A172 (cell line): ENCODE results near the gene ARID4B. TPM values are rescaled to one million over a fixed set of nuclear protein-coding genes. Genes with fewer than 3 reads are reported as not detected.
A peak's percentile ranks its signal among the peaks of the same experiment; 100 is the strongest.
"Not testable (repeated sequence)": the region's sequence is repeated elsewhere in the genome, so short reads cannot be mapped to it uniquely, and the experiment has no call there.

ENCODE experiments used
- DNase-seq: peaks from one replicate; pipeline ENCODE4 v3.0.0-alpha.2; 2015; ENCODE audit warnings: low spot score
- total RNA-seq: library from RNA; depleted of rRNA; stranded (reverse); fragments of >200 nt; shearing (Covaris generic); gene quantifications from 2 replicates; pipeline ENCODE4 v1.2.3, GENCODE V29; 2014; rRNA removed

ARID4B gene, protein sequence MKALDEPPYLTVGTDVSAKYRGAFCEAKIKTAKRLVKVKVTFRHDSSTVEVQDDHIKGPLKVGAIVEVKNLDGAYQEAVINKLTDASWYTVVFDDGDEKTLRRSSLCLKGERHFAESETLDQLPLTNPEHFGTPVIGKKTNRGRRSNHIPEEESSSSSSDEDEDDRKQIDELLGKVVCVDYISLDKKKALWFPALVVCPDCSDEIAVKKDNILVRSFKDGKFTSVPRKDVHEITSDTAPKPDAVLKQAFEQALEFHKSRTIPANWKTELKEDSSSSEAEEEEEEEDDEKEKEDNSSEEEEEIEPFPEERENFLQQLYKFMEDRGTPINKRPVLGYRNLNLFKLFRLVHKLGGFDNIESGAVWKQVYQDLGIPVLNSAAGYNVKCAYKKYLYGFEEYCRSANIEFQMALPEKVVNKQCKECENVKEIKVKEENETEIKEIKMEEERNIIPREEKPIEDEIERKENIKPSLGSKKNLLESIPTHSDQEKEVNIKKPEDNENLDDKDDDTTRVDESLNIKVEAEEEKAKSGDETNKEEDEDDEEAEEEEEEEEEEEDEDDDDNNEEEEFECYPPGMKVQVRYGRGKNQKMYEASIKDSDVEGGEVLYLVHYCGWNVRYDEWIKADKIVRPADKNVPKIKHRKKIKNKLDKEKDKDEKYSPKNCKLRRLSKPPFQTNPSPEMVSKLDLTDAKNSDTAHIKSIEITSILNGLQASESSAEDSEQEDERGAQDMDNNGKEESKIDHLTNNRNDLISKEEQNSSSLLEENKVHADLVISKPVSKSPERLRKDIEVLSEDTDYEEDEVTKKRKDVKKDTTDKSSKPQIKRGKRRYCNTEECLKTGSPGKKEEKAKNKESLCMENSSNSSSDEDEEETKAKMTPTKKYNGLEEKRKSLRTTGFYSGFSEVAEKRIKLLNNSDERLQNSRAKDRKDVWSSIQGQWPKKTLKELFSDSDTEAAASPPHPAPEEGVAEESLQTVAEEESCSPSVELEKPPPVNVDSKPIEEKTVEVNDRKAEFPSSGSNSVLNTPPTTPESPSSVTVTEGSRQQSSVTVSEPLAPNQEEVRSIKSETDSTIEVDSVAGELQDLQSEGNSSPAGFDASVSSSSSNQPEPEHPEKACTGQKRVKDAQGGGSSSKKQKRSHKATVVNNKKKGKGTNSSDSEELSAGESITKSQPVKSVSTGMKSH (N-terminal part only)
- total RNA-seq, result 27.6 and 29.9 TPM in 2 replicates

DNA sequence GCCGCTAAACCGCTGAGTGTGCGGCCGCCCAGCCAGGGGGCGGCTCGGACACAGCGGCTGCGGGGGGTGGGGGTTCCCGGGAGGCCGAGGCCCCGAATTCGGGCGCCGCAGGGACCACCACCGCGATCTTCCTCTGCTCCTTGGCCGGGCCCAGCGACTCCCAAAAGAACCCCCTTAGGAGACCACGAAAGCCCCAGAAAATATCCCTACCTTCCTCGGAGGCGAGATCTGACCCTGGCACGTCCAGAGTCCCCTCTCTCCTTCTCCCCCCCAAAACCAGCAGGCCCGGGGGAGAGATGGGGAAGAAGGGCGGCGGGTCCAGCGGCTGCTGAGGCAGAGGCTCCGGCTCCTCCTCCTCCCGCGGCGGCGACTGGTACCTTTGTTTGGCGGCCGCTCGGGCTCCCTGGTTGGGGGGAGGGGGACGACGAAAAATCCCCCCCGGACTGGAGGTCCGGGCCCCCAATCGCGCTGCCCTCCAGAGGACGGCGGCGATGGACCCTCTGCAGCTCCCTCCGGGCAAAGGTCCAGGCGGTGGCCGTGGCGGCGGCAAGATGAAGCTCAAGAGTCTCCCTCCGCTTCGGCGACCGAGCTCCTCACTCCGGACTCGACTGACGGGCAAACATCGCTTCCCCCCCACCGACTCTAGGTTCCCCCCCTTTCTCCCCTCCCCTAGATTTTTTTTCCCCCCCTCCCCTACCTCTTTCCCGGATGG, at the start of gene ARID4B:
Gene ARID4B, minus strand, starts transcription at position 621 of the 712 bp plus-strand sequence. CDS start 1,260 bp downstream, outside the sequence.
- DNase-seq, result no peak

DNA sequence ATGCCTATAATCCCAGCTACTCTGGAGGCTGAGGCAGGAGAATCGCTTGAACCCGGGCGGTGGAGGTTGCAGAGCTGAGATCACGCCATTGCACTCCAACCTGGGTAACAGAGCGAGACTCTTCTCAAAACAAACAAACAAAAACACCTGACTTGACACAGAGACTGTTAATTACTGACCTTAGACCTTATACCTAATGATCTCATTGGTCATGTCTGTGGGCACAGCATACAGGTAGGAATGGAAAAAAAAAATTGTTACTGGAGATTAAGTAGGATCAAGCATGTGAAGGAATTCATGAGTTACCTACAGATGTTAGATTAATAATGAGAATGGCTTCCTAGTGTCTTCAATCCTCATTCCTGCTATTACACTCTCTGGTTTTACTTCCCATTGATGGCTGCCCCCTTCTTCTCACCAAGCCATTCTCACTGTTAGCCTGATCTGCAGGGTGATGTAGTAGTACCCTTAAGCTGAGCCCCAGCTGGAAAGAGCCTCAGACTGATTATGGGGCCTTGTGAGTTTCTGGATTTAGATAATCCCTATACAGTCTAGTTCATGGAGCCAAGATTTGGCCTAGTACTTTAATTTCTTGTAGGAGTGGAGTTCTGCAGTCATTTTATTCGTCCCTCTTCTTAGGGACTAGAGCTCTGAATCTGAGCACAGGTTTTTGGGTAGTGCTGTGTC, 48.1 kb upstream of the ARID4B start:
- no peak for DNase-seq

DNA sequence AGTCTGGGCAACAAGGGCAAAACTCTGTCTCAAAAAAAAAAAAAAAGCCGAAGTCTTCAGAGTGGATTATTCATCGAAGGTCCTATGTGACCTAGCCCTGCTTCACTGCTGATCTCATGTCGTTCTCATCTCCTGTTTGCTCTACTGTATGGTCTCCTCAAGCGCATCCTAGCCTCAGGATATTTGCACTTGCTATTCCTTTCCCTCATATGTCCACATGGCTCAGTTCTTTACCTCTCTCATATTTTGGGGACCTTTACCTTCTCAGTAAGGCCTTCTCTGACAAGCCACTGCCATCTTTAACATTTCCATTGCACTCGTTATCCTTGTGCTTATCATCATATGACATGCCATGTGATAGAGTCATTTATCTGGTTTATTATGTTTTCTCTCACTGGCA, 41.8 kb upstream of the ARID4B start:
- DNase-seq, result no peak

DNA sequence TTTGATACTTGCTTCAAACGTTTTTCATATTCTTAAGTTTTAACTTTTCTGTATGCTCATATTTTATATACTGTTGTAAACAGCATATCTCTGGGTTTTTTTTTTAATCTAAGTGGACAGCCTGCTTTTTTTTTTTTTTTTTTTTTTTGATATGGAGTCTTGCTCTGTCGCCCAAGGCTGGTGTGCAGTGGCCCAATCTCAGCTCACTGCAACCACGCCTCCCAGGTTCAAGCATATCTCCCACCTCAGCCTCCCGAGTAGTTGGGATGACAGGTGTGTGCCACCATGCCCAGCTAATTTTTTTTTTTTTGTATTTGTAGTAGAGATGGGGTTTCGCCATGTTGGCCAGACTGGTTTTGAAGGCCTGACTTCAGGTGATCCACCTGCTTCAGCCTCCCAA, 40.4 kb upstream of the ARID4B start:
- no peak for DNase-seq

DNA sequence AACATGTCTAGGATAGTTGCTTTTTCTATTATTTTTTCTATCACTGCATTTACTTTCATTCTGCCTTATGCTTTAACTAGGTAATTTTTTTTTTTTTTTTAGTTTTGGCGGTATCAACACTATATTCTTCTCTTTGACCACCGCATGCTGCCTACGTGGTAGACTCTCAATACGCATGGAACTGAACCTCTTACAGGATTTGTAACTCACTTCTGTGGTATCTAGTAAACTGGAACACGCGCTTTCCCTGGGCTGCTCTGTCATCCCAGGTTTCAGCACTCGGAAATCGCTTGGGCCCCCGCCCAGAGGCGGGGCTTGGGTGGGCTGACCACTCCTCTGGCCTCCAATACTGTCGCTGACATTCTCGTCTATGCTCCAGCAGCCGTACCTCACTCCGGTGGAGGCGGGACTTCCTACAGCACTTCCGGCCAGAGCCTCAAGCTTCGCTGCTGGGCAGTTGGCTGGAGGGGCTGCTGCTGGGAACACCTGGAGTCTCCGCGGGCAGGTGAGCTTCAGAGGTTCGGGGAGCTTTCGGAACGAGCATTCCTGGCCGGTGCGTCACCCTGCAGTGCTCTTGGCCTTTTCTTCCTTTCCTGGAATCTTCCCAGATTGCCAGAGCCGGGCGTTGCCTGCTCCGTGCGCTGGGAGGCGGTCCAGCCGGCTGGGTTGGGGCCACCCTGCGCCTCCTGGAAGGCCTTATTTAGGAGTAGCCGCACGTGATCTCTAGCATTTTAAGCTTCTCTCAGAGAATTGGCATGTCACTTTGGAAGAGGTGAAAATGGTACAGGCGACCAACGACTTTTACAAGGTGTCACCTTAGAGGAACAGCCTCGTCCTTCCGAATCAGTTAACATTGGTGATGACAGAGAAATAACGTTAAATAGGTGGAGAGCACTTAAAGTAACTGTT, 39.3 kb upstream of the ARID4B start, which contains the start of gene TBCE:
Gene TBCE, plus strand, starts transcription at position 428 of the 909 bp plus-strand sequence. CDS start 12,623 bp downstream, outside the sequence.
- DNase-seq, result peak; percentile 99

DNA sequence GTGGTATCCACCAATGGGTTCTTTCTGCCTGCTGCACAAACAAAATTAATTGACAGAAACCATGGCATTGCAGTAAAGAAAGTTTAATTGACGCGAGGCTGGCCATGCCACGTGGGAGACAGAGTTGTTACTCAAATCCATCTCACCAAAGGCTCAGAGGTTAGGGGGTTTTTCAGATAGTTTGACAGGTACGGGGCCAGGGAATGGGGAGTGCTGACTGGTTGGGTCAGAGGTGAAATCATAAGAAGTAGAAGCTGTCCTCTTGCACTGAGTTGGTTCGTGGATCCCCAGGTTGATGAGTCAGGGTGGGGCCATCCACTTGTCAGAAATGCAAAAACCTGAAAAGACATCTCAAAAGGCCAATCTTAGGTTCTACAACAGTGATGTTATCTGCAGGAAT, 38.3 kb upstream of the ARID4B start:
- DNase-seq, result no peak

DNA sequence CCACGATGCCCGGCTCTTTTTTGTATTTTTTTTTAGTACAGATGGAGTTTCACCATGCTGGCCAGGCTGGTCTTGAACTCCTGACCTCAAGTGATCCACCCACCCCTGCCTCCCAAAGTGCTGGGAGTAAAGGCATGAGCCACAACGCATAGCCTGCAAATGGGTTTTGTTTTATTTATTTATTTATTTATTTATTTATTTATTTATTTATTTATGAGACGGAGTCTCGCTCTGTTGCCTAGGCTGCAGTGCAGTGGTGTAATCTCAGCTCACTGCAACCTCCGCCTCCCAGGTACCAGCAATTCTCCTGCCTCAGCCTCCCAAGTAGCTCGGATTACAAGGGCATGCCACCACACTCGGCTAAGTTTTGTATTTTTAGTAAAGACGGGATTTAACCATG, 36.2 kb upstream of the ARID4B start:
- DNase-seq, result not testable (repeated sequence)

DNA sequence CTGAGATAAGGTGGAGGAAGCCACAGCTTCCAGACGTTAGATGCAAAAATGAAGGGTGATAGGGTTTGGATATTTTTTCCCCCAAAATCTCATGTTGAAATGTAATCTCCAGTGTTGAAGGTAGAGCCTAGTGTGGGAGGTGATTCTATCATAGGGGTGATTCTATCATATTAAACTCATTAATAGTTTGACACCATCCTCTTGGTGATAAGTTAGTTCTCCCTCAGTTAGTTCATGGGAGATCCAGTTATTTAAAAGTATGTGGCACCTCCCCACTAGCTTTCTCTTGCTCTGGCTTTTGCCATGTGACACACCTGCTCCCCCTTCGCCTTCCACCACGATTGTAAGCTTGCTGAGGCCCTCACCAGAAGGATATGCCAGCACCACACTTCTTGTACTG, 30.9 kb upstream of the ARID4B start:
- DNase-seq, result no peak

DNA sequence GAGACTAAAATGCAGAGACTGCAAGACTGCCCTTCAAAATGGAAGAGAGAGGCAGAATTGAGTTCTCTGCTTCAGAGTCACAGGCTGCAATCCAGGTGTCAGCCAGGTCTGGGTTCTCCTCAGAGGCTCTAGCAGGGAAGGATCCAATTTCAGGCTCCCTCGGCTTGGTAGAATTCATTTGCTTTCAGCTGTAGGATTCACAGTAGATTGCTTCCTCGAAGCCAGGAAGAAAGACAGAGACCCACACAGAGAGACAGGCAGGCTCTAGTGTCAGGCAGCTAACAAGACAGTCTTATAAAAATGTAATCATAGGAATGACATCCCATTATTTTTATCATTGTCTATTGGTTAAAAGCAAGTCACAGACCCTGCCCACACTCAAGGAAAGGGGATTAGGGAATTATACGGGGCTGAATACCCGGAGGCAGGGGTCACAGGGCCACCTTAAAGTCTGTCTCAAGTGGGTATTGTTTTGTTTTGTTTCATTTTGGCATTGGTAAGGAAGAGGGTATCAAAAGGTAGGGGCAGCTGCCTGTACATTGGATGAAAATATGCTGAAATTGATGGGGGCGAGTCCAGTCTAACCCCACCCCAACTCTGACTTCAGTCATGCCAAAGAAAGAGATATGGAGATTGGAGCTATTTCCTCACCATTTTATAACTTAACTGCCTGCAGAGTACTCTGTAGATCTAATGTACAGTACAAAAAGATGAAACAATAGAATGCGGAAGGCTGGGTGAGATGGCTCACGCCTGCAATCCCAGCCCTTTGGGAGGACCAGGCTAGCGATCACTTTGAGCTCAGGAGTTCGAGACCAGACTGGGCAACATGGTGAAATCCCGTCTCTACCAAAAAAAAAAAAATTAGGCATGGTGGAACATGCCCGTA, 29.8 kb upstream of the ARID4B start:
- DNase-seq, result no peak

DNA sequence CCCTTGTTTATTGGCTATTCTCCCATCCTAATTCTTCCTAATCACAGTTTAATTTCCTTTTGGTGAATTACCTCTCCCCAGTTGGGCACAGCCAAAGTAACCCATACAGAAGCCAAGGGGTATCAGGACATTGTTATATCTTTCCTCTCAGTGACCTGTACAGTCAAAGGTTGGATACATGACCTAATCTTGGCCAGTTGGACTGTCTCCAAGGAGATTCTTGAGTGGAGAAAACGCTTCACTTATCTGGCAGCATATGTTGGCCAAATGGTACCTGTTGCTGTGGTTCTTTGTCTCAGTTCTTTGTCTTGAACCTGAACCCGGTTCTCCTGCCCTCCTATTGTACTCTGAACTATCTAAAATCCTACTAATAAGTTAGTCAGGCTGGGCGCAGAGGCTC, 23.9 kb upstream of the ARID4B start:
- no peak for DNase-seq

DNA sequence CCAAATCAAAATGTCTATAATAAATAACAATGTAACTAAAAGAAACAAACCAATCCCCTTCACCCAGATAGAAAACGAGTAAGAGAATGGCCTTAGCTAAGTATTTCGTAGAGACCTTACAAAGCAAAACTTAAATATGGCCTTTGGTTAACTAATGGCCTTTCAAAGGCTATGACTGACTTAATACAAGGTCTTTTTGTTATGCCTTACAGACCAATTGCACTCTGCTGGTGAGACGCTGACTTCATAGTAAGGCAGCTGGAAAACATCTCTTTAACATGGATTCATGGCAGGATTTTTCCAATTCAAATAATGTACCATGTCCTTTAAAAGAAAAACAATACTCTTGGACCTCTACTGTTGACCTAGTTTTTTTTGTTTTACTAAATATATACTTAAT, 23.5 kb upstream of the ARID4B start:
- no peak for DNase-seq

DNA sequence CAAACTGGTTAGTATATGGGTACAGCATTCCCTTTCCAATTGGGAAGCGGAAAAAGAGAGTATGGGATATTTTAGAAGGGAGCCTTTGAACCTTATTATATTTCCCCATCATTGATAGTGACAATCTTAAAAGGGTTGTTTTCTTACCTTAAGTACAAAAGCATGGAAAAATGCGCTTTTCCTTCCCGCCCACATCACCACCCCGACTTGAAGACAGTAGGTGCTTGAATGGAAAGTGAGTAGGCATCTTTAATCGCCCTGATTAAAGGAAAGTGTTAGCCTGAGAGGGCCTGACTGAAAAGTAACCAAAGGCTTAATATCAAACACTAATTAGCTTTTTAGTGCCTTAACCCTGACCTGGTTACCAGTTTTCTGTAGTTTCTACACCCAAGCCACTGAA, 15.7 kb upstream of the ARID4B start:
- no peak for DNase-seq

DNA sequence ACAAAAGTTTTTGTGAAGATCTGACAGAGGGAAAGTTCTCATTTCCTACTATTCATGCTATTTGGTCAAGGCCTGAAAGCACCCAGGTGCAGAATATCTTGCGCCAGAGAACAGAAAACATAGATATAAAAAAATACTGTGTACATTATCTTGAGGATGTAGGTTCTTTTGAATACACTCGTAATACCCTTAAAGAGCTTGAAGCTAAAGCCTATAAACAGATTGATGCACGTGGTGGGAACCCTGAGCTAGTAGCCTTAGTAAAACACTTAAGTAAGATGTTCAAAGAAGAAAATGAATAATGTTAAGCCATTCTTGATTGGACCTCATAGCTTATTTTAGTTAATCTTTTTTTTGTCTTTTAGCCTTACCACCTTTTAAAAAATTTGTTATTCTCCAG, 14.5 kb upstream of the ARID4B start:
- no peak for DNase-seq

DNA sequence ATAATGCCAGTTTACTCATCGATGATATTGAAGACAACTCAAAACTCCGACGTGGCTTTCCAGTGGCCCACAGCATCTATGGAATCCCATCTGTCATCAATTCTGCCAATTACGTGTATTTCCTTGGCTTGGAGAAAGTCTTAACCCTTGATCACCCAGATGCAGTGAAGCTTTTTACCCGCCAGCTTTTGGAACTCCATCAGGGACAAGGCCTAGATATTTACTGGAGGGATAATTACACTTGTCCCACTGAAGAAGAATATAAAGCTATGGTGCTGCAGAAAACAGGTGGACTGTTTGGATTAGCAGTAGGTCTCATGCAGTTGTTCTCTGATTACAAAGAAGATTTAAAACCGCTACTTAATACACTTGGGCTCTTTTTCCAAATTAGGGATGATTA, 14.1 kb upstream of the ARID4B start:
- no peak for DNase-seq

DNA sequence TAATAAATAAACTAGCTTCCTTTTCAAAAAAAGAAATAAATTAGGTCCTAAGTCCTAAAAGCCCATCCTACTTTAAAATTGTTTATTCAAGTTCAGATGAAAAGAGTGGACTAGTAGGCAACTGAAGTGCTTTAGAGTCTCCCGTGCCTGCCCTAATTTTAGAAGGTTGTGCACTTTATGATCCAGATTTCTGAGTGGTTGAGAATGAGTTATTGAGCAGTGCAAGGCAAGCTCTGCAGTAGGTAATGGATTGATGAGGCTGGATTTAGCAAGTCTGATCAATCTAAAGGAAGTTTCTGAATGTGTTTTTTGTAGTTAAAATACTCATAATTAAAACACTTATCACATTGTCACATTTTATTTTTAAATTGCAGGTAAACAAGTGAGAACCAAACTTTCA, 13.4 kb upstream of the ARID4B start:
- DNase-seq, result no peak

DNA sequence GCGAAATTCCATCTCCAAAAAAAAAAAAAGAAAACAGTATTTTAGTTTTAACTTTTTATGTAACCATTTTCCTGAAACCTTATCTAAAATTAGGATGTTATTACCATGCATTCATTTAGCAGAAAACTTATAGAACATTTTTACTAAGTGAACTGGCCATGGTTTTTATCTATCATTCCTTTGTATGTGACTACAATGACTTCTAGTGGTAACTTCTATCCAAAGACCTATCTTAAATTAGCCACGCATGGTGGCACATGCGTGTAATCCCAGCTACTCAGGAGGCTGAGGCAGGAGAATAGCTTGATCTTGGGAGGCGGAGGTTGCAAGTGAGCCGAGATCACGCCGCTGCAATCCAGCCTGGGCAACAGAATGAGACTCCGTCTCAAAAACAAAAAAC, 11.8 kb upstream of the ARID4B start:
- no peak for DNase-seq

DNA sequence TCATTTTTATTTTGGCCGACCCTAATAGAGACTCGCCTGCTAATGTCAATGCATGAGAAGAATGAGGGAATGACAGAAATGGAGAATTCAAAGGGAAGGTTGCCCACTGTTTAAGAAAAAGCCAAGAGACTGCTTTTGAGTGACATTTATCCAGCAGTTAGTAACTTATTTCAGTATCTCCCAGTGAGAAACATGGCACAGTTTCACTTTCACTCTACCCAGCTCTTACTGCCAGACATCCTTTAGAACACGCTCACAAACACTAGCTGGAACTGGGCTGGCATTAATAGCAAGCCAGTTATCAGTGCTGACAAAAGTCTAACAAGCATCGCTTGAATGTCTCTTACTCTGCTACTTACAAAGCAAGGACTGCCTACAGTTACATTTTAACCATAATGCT, 8.9 kb upstream of the ARID4B start:
- no peak for DNase-seq

DNA sequence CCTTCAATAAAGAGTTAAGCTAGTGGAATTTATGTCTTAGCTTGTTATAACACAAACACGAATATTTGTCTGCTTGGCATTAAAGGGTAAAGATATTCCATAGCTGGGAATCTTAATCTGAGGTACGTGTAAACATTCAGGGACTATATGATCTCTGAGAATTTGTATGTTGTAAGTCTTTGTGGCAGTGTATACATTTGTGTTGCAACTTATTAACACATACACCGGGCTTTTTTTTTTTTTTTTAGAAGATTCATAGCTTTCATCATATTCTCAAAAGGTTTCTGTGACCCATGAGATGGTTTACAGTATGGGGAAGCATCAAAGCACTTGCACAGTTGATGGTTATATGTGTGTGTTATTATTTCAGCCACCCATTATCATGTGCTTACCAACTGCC, 3.4 kb upstream of the ARID4B start:
- no peak for DNase-seq

DNA sequence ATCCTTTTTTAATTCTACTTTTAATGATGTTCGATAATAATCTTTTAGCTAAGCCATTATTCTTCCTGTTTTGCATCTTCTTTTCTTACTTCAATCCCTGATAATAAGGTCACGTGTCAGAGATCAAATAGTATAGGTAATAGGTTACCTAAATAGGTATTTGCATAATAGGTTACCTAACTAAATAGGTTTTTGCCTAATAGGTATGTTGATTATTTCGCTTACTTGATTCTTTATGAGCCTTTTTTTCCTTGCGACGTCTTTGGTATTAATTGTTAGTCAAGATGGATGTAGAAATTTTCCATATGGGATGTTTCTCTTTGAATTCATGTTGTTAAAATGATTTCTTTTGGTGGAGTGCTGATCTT, 2.9 kb upstream of the ARID4B start:
- no peak for DNase-seq
